Measurements from ENCODE around the gene WDR4. TPM values are rescaled to one million over a fixed set of nuclear protein-coding genes. Genes with fewer than 3 reads are reported as not detected.
A peak's percentile ranks its signal among the peaks of the same experiment; 100 is the strongest.
"Not testable (repeated sequence)": the region's sequence is repeated elsewhere in the genome, so short reads cannot be mapped to it uniquely, and the experiment has no call there.

WDR4 gene, protein sequence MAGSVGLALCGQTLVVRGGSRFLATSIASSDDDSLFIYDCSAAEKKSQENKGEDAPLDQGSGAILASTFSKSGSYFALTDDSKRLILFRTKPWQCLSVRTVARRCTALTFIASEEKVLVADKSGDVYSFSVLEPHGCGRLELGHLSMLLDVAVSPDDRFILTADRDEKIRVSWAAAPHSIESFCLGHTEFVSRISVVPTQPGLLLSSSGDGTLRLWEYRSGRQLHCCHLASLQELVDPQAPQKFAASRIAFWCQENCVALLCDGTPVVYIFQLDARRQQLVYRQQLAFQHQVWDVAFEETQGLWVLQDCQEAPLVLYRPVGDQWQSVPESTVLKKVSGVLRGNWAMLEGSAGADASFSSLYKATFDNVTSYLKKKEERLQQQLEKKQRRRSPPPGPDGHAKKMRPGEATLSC
- 10 to 100 TPM in 1 of 6 experiments, 1 to 10 TPM in 5; 6.3 to 10.5 (median 8.0) TPM for total RNA-seq
- long read RNA-seq, partial matches to known transcripts, result 0 of 4 reads
- long read RNA-seq, other reads (novel, unspliced or antisense), result 0 of 4 reads

GRCh38 chr21:42878993-42879787 lies at the start of gene WDR4:
TSS of gene WDR4 (minus strand) at chr21:42879539. CDS start at chr21:42879495, 44 bp downstream.
- peak; percentile 96 to 97 (median 96) for ATAC-seq
- Histone ChIP-seq H3K36me3 (peaks cover 0 to 4% (median under 1%) of the 10 kb centered on the region in 4 donors), H3K4me1 (peaks cover 0 to 12% (median 4%) of the 10 kb centered on the region in 4 donors), H3K4me3 (peak within 1 kb of the TSS; percentile 97 to 100 (median 100)), H3K27ac (peak within 1 kb of the TSS; percentile 46 to 70 (median 62)), H3K9me3 (no peaks in the 10 kb centered on the region), H3K27me3 (no peaks in the 10 kb centered on the region)
- intact Hi-C loops (cut with DNase I), result no loop called here
- TF ChIP-seq POLR2A (IDR thresholded peaks at IDR 0.05), result peak; percentile 80
- TF ChIP-seq CTCF (IDR thresholded peaks at IDR 0.05), result no peak
- peak; percentile 95 to 98 (median 98) for DNase-seq
- WGBS (ENCODE audit: insufficient coverage, low coverage, low lambda C conversion rate, missing lambda C conversion rate), result 0% methylated on average over 7 of the region's 80 CpGs

GRCh38 chr21:42927474-42928200 lies 48.3 kb upstream of the WDR4 start:
- DNase-seq; ATAC-seq; H3K36me3 ChIP-seq; H3K4me1 ChIP-seq; H3K9me3 ChIP-seq; H3K27me3 ChIP-seq; intact Hi-C loops (cut with DNase I); H3K27ac ChIP-seq; H3K4me3 ChIP-seq: not testable (repeated sequence)
- WGBS (ENCODE audit: insufficient coverage, low coverage, low lambda C conversion rate, missing lambda C conversion rate), result 91% methylated on average over 13 of the region's 23 CpGs

GRCh38 chr21:42925114-42925926 lies 46.0 kb upstream of the WDR4 start, which contains the start of gene ERVH48-1:
TSS of gene ERVH48-1 (minus strand) at chr21:42925630. CDS start at chr21:42919006, 6,624 bp downstream.
- 84% methylated on average over 14 of the region's 29 CpGs for WGBS (ENCODE audit: insufficient coverage, low coverage, low lambda C conversion rate, missing lambda C conversion rate)
- no peak for TF ChIP-seq CTCF (IDR thresholded peaks at IDR 0.05)
- no peak for TF ChIP-seq POLR2A (IDR thresholded peaks at IDR 0.05)
- intact Hi-C loops (cut with DNase I), result no loop called here
- DNase-seq, result no peak
- Histone ChIP-seq H3K4me3 (no peak within 1 kb of the TSS), H3K36me3 (no peaks in the 10 kb centered on the region), H3K4me1 (peaks cover 0 to 2% (median 0%) of the 10 kb centered on the region in 4 donors), H3K27ac (no peak within 1 kb of the TSS), H3K27me3 (no peaks in the 10 kb centered on the region), H3K9me3 (no peaks in the 10 kb centered on the region)
- ATAC-seq, result peak; percentile 15 to 50 (median 34)

DNA sequence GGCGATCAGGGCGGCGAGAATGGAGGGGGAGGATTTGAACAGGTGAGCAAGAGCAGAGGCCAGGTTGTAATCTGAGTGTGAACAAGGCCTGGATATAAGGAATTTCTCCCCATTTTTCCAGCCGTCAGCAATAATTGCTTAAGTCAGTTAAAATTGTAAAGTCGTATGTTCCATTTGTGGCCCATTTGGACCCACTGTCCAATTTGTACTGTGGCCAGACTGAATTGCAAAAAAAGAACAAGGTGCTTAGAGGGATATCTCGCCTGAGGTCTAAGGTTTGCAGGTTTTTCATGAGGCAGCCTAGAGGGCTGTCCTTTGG lies 45.1 kb upstream of the WDR4 start:
- ATAC-seq, result no peak
- Histone ChIP-seq H3K4me3 (no peak overlapping the region), H3K4me1 (peaks cover 0 to 2% (median 0%) of the 10 kb centered on the region in 4 donors), H3K27ac (no peak overlapping the region), H3K9me3 (no peaks in the 10 kb centered on the region), H3K27me3 (no peaks in the 10 kb centered on the region), H3K36me3 (no peaks in the 10 kb centered on the region)
- WGBS (ENCODE audit: insufficient coverage, low coverage, low lambda C conversion rate, missing lambda C conversion rate), result 93% methylated on average over 6 of the region's 6 CpGs
- TF ChIP-seq POLR2A (IDR thresholded peaks at IDR 0.05) (no peak), CTCF (IDR thresholded peaks at IDR 0.05) (no peak)
- no peak for DNase-seq
- intact Hi-C loops (cut with DNase I), result no loop called here
